SU-DHL-6 (cell line): ENCODE measurements around the gene MAP2K5.

Experiments
- CTCF ChIP-seq: fragments of 200-600 bp; sonication (generic); IDR thresholded peaks from one replicate; pipeline ENCODE4 v1.5.1; 2017; ENCODE audit warnings: antibody characterized with exemption, mild to moderate bottlenecking, low read length, moderate library complexity; ENCODE audit not compliant: insufficient read depth, poor library complexity, severe bottlenecking
- EZH2phosphoT487 ChIP-seq: fragments of 200-600 bp; sonication (generic), shearing (Covaris generic); conservative IDR thresholded peaks from 2 replicates; pipeline ENCODE4 v1.6.1; 2018; ENCODE audit warnings: mild to moderate bottlenecking, antibody characterized with exemption, low read length, moderate library complexity, mixed read lengths

GRCh38 chr15:67511606-67512005, 30.9 kb upstream of the MAP2K5 start:
- no peak for TF ChIP-seq CTCF
- no peak for TF ChIP-seq EZH2phosphoT487
